Upper lobe of left lung (tissue), 6 donors: ENCODE data around the gene NFASC. TPM values are rescaled to one million over a fixed set of nuclear protein-coding genes. Genes with fewer than 3 reads are reported as not detected.

ENCODE experiments used
- ATAC-seq, 2 donors: fragments of 200-7000 bp; cut with Tn5 transposase; one replicate each; pipeline ENCODE4 v1.9.1; 2022; ENCODE audit warnings: mild to moderate bottlenecking in 2 of 2, moderate library complexity in 2 of 2; ENCODE audit not compliant: low FRiP score in 2 of 2
- DNase-seq, 2 donors: peaks; one replicate each; pipeline ENCODE4 v3.0.0-alpha.2; 2019 to 2020
- H3K27ac ChIP-seq, 4 donors: fragments of 200-600 bp; sonication (generic); one replicate each; pipeline ENCODE4 v1.5.1; 2016 to 2019
- H3K27me3 ChIP-seq, 4 donors: fragments of 200-600 bp; sonication (generic); one replicate each; pipeline ENCODE4 v1.5.1; 2017 to 2019
- H3K36me3 ChIP-seq, 4 donors: fragments of 200-600 bp; sonication (generic); one replicate each; pipeline ENCODE4 v1.5.1; 2016 to 2019
- H3K4me1 ChIP-seq, 4 donors: fragments of 200-600 bp; sonication (generic); one replicate each; pipeline ENCODE4 v1.5.1; 2018 to 2019
- H3K4me3 ChIP-seq, 4 donors: fragments of 200-600 bp; sonication (generic); one replicate each; pipeline ENCODE4 v1.5.1; 2017 to 2019; ENCODE audit warnings: mild to moderate bottlenecking in 2 of 4, moderate library complexity in 1 of 4
- H3K9me3 ChIP-seq, 4 donors: fragments of 200-600 bp; sonication (generic); one replicate each; pipeline ENCODE4 v1.5.1; 2018 to 2019
- CTCF ChIP-seq, 6 experiments: fragments of 450-650 bp in 4 of 6; fragments of 200-600 bp in 2 of 6; sonication (generic) in 2 of 6; IDR thresholded peaks; one replicate each; pipeline ENCODE4 v1.5.1; 2016 to 2019; ENCODE audit warnings: antibody characterized with exemption in 6 of 6
- EP300 ChIP-seq, 4 donors: sonication (generic); formaldehyde crosslinking; IDR thresholded peaks; one replicate each; pipeline ENCODE4 v1.5.1; 2017; ENCODE audit warnings: antibody characterized with exemption in 4 of 4, control low read depth in 2 of 4
- POLR2A ChIP-seq, 4 donors: fragments of 450-650 bp; IDR thresholded peaks; one replicate each; pipeline ENCODE4 v1.5.1; 2016 to 2017; ENCODE audit warnings: antibody characterized with exemption in 4 of 4, mild to moderate bottlenecking in 2 of 4
- POLR2AphosphoS5 ChIP-seq, 2 donors: sonication (generic); formaldehyde crosslinking; IDR thresholded peaks; one replicate each; pipeline ENCODE4 v1.5.1; 2017; ENCODE audit warnings: antibody characterized with exemption in 2 of 2
- WGBS, 2 donors: methylation state at CpG; one replicate each; pipeline ENCODE4 v1.1.5; 2017 to 2018; 5-methylcytosine and 5-hydroxymethylcytosine counted together
- total RNA-seq, 6 donors: library from RNA; depleted of rRNA in 4 of 6; stranded (reverse); fragments of >200 nt in 4 of 6; gene quantifications; one replicate each; pipeline versions ENCODE4 v1.1.0 to v1.2.1, GENCODE V29; 2016 to 2021
- donor health status: DM: no; HTN: no; CAD: no; lungs with moderate emphysema.
- donor health status: DM: no; HTN: yes; CAD: no; lungs with severe emphysema.

Gene NFASC
- total RNA-seq, 6 donors from 2014 or later: 5.5 to 16.8 (median 6.9) TPM

- 68 to 80% methylated on average over 2 of the region's 2 CpGs for WGBS, 2 donors
- ATAC-seq (no peak), DNase-seq (no peak)
- TF ChIP-seq POLR2AphosphoS5 (IDR thresholded peaks at IDR 0.05): no peak
- no peak for TF ChIP-seq POLR2A (IDR thresholded peaks at IDR 0.05)
- TF ChIP-seq CTCF (IDR thresholded peaks at IDR 0.05): no peak
- no peak for TF ChIP-seq EP300 (IDR thresholded peaks at IDR 0.05)
- Histone ChIP-seq H3K4me1 (no peaks in the 10 kb centered on the region), H3K9me3 (no peaks in the 10 kb centered on the region), H3K36me3 (no peaks in the 10 kb centered on the region), H3K27me3 (no peaks in the 10 kb centered on the region), H3K27ac (peak overlapping the region in 1 of 4 donors; percentile 35), H3K4me3 (no peak overlapping the region)
Observed at GRCh38 chr1:204887846-204888245, 17.2 kb downstream of the NFASC start.

DNA sequence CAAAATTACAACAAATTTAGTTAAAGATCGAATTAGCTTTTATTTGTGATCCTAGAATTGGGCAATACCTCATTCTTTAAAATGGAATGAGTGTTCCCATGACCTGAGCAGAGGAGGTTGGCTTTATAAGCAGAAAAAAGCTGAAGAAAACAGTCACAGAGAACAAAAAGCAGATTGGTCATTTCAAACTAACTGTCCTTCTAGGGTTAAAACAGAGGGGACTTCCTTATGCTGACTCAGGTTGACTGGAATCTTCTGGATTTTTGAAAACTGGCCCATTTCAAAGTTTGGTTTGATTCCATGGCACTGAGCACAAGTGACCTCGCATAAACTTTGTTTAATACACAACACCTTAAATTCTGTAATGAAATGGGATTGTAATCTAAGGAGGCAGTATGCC lies 17.6 kb downstream of the NFASC start:
- no peaks in the 10 kb centered on the region for H3K9me3 ChIP-seq
- no peak for TF ChIP-seq CTCF (IDR thresholded peaks at IDR 0.05)
- no peak for TF ChIP-seq EP300 (IDR thresholded peaks at IDR 0.05)
- TF ChIP-seq POLR2A (IDR thresholded peaks at IDR 0.05): no peak
- no peak for TF ChIP-seq POLR2AphosphoS5 (IDR thresholded peaks at IDR 0.05)
- H3K27ac ChIP-seq: peak overlapping the region in 2 of 4 donors; percentile 27 to 34
- no peaks in the 10 kb centered on the region for H3K27me3 ChIP-seq
- WGBS, 2 donors: 59 to 65% methylated on average over 2 of the region's 2 CpGs
- no peaks in the 10 kb centered on the region for H3K4me1 ChIP-seq
- ATAC-seq: no peak
- DNase-seq: no peak
- no peaks in the 10 kb centered on the region for H3K36me3 ChIP-seq
- no peak overlapping the region for H3K4me3 ChIP-seq

- no peak for DNase-seq
- H3K36me3 ChIP-seq: no peaks in the 10 kb centered on the region
- WGBS, 2 donors: 33 to 34% methylated on average over 8 of the region's 8 CpGs
- H3K4me3 ChIP-seq: no peak overlapping the region
- H3K27me3 ChIP-seq: no peaks in the 10 kb centered on the region
- no peaks in the 10 kb centered on the region for H3K9me3 ChIP-seq
- no peaks in the 10 kb centered on the region for H3K4me1 ChIP-seq
- TF ChIP-seq POLR2AphosphoS5 (IDR thresholded peaks at IDR 0.05) (no peak), POLR2A (IDR thresholded peaks at IDR 0.05) (no peak), EP300 (IDR thresholded peaks at IDR 0.05) (no peak)
- no peak for ATAC-seq
- H3K27ac ChIP-seq: no peak overlapping the region
Observed at GRCh38 chr1:204889681-204890383, 19.2 kb downstream of the NFASC start.

DNA sequence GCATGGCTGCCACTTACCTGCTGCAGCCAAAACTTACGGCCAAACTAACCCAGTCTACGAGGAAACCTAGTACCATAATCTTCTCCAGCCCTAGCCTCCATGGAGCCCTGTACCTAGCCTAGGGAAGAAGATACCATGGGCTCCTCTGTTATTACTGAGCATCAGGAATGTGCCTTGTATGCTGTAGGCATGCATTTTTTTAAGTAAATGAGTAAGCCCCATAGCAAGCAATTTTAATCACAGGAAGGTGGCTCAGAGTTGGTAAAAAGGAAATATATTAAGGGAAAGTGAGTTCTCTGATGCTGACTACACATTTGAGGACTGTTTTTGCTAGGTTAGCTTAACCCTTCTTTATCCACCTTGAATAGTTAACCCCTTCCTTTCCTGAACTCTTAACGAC lies 21.2 kb downstream of the NFASC start:
- Histone ChIP-seq H3K36me3 (no peaks in the 10 kb centered on the region), H3K4me1 (no peaks in the 10 kb centered on the region), H3K9me3 (no peaks in the 10 kb centered on the region), H3K4me3 (no peak overlapping the region), H3K27ac (no peak overlapping the region), H3K27me3 (no peaks in the 10 kb centered on the region)
- ATAC-seq (no peak), DNase-seq (no peak)
- WGBS, 2 donors: 64 to 91% methylated on average over 3 of the region's 3 CpGs
- TF ChIP-seq EP300 (IDR thresholded peaks at IDR 0.05) (no peak), POLR2AphosphoS5 (IDR thresholded peaks at IDR 0.05) (no peak)

DNA sequence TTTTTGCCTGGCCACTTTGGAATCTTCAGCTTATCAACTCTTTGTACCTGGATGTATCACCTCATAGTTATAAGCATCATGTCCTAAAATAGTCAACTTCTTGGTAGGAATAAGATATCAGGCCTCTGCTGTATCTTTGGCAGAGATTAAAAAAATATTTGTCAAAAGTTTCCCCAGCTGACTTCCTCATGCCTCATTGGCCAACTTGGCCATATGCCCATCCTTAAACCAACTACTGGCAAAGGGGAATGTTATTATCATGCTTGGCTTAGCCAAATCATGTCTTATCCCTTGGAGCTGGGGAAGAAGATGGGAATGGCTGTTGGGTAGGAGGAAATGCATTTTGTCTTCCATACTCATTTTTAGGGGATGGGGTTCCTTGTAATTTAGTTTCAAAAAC lies 23.4 kb downstream of the NFASC start:
- no peaks in the 10 kb centered on the region for H3K4me1 ChIP-seq
- no peaks in the 10 kb centered on the region for H3K27me3 ChIP-seq
- H3K36me3 ChIP-seq: no peaks in the 10 kb centered on the region
- no peak for DNase-seq
- H3K27ac ChIP-seq: no peak overlapping the region
- no peaks in the 10 kb centered on the region for H3K9me3 ChIP-seq
- no peak overlapping the region for H3K4me3 ChIP-seq
- ATAC-seq: no peak
- TF ChIP-seq POLR2A (IDR thresholded peaks at IDR 0.05): no peak
- no peak for TF ChIP-seq CTCF (IDR thresholded peaks at IDR 0.05)
- TF ChIP-seq POLR2AphosphoS5 (IDR thresholded peaks at IDR 0.05): no peak
- no peak for TF ChIP-seq EP300 (IDR thresholded peaks at IDR 0.05)

DNA sequence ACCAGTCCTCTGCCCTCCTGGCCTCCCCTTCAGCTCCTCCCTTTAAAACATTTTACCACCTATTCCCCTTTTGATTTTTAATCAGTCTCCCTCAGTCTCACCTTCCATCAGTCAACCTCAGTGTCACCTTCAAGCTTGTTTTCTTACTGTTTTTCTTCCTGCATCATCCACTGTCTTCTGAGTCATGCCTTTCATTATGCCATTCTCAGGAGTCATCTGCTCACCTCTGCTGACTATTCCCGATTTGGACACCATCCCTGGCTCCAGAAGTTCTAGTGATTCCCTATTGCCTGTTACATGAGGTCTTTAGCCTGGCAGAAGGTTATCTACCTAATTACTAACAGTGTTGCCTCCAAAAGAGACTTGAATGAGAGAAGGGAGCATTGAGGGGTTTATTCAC lies 23.9 kb downstream of the NFASC start:
- ATAC-seq: no peak
- Histone ChIP-seq H3K27ac (no peak overlapping the region), H3K36me3 (no peaks in the 10 kb centered on the region), H3K9me3 (no peaks in the 10 kb centered on the region), H3K4me3 (no peak overlapping the region), H3K27me3 (no peaks in the 10 kb centered on the region), H3K4me1 (no peaks in the 10 kb centered on the region)
- 53 to 71% methylated on average over 1 of the region's 1 CpG for WGBS, 2 donors
- TF ChIP-seq POLR2AphosphoS5 (IDR thresholded peaks at IDR 0.05): no peak
- TF ChIP-seq POLR2A (IDR thresholded peaks at IDR 0.05): no peak
- no peak for DNase-seq
